C4-2B (cell line): ENCODE measurements around the gene CACNA2D3.

Experiments
- H3K27ac ChIP-seq: fragments of 450-650 bp; 2 replicates; pipeline ENCODE4 v1.5.1; 2017
- CTCF ChIP-seq: fragments of 450-650 bp; conservative IDR thresholded peaks from 2 replicates; pipeline ENCODE4 v1.5.1; 2017; ENCODE audit warnings: mild to moderate bottlenecking
- ZFX ChIP-seq: fragments of 450-650 bp; IDR thresholded peaks from 2 replicates; pipeline ENCODE4 v1.6.1; 2017

Gene CACNA2D3

GRCh38 chr3:55064164-55064563 is 941.8 kb downstream of the CACNA2D3 start:
- no peak overlapping the region for H3K27ac ChIP-seq
- no peak for TF ChIP-seq ZFX
- no peak for TF ChIP-seq CTCF

DNA sequence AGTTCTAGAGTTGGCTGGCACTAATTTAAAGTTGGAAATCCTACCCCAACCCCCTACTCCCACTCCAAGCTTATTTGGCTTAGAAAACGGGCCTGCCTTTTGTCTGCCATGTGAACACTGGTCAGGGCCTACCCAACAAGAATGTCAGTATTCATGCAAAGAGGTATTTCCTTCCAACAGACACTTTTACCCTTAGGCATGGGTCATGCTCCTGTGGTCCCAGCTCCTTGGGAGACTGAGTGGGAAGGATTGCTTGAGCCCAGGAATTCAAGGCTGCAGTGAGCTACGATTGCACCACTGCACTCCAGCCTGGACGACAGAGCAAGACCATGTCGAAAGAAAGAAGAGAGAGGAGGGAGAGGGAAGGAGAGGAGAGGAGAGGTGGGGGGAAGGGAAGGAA is 943.0 kb downstream of the CACNA2D3 start:
- no peak overlapping the region for H3K27ac ChIP-seq
- no peak for TF ChIP-seq CTCF
- no peak for TF ChIP-seq ZFX

DNA sequence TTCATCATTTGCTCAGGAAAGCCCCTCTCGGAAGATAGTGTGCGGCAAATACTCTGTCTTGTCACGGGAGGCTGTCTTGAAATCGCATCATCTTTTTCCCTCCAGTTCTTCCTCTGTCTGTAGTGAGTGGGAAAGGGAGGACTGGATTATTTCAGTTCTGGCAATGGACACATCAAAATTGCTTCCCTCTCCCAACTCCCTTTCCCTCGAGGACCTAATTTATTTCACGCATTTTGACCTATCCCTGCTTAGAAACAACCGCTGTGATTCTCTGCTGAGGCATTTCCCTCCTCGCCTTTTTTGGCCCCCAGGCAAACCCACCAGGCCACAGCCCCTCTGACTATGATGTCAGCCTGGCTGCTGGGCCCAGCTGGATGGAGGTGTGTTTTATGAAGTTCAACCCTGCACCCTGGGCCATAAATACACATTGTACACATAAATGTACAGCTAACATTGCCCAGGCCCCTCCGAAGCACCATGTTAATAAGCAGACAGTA is 944.2 kb downstream of the CACNA2D3 start:
- H3K27ac ChIP-seq, result no peak overlapping the region
- TF ChIP-seq CTCF, result no peak
- no peak for TF ChIP-seq ZFX

DNA sequence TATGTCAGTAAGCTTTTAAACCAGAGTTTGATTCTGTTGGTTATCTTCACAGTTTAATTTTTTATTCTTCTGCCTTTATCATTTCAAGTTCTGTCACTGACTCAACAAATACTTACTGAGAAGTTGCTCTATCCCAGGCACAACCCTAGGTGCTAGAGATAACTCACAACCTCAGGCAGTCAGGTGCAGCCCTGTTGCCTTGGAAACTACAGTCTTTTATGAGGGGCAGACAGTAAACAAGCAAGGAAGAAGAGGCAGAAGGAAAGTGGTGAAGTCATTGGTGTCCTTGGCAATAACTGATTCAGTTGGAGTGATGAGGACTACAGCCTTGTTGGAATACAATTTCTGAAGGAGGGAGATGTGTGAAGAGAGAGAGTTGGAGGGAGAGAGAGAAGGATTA is 947.6 kb downstream of the CACNA2D3 start:
- TF ChIP-seq CTCF (no peak), ZFX (no peak)
- H3K27ac ChIP-seq, result no peak overlapping the region

- H3K27ac ChIP-seq, result no peak overlapping the region
- TF ChIP-seq ZFX (no peak), CTCF (no peak)
Measured at GRCh38 chr3:55074796-55075195, 952.4 kb downstream of the CACNA2D3 start.

GRCh38 chr3:55075846-55076245 is 953.5 kb downstream of the CACNA2D3 start:
- H3K27ac ChIP-seq, result no peak overlapping the region
- TF ChIP-seq ZFX, result no peak

DNA sequence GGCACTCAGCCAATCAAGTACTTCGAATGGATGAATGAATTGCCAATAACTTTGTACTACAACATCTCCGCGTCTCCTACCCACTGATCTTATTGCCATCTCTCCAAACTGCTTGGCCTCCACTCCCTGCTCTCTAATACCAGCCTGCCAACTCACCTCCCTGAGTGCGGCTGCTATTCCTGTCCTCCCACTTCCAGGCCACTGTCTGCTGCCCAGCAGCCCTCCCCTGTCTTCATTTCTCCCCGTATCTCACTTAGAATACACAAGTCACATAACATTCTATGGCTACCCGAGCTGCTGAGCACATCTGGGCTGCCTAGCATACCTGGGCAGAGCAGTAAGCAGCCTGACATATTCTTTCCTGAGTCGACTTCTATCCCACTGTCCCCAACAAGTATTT is 955.4 kb downstream of the CACNA2D3 start:
- TF ChIP-seq ZFX (no peak), CTCF (no peak)

DNA sequence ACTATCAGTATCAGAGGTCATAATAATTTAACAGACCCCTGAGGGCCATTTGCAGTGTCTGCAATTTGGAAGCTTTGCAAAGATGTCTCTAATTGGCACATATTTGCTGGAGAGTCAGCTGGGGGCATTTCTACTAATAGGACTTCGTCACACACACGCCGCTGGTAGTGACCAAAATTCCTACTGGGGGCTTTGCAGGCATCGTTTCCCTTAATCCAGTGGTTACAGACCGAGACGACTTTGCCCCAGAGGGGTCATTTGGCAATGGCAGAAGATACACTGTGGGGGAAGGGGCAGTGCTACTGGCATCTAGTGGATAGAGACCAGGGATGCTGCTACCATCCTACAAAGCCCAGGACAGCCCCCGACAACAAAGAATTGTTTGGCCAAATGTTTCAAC is 956.5 kb downstream of the CACNA2D3 start:
- TF ChIP-seq ZFX (no peak), CTCF (no peak)
- H3K27ac ChIP-seq, result no peak overlapping the region

More for the DNA sequence above, 955.4 kb downstream of the CACNA2D3 start:
- H3K27ac ChIP-seq, result no peak overlapping the region
